GM19467 (cell line): ENCODE results near the gene CFAP74.

Source experiments
- ATAC-seq: cut with Tn5 transposase; IDR thresholded peaks from one replicate; pipeline ENCODE4 v1.9.1; 2021; ENCODE audit warnings: mild to moderate bottlenecking, moderate library complexity; ENCODE audit not compliant: unreplicated experiment

The CFAP74 gene

DNA sequence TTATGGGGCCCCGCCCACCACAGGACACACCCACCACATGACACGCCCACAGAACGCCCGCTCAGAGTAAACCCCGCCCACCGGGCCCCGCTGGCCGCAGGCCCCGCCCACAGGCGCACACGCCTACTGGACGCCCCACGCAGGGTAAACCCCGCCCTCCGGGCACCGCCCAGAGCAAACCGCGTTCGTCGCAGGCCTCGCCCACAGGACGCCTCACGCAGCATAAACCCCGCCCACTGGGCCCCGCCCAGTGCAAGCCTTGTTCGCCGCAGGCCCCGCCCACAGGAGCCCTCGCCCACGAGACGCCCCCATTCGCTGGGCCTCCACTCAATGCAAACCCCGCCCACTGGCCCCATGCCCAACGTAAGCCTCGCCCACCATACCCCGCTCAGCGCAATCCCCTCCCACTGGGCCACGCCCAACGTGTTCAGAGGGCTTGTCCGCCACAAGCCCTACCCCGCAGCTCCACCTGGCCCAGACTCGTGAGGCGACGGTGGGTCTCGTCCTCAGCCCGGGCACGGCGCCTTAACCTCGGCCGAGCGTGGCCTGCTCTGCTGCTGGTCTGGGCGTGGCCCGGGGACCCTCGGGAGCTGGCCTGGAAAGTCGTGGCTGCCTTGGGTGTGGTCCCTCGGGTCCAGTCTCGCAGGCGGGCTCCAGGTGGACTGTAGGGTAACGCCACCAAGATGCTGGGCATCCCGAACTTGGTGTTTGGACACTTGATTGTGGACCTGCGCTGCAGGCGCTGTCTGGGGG, 84.1 kb downstream of the CFAP74 start:
- peak; percentile 71 for ATAC-seq

DNA sequence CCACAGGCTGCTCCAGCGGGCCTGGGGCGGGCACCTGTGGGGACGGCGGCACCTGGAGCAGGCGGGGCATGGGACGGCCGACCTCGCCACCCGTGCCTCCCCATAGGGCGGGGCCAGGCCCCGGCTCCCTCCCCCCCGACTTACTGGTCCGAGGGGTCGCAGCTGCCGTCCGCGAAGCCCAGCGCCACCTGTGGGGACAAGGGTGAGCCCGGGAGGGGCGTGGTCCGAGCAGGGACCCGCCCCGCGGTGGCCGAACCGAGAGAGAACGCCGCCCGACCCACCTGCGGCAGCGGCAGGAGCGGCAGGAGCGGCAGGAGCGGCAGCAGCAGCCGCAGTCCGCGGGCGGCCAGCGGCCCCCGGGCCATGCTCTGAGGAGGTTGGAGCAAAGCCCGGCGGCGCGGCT, 84.7 kb downstream of the CFAP74 start, which contains the start of gene TMEM52:
Gene TMEM52 (minus strand): TSS at position 379 of the 403 bp plus-strand sequence. CDS start 14 bp downstream, at position 365.
- peak; percentile 19 for ATAC-seq

- ATAC-seq, result no peak
Observed at GRCh38 chr1:1917995-1918900, 85.3 kb downstream of the CFAP74 start.

DNA sequence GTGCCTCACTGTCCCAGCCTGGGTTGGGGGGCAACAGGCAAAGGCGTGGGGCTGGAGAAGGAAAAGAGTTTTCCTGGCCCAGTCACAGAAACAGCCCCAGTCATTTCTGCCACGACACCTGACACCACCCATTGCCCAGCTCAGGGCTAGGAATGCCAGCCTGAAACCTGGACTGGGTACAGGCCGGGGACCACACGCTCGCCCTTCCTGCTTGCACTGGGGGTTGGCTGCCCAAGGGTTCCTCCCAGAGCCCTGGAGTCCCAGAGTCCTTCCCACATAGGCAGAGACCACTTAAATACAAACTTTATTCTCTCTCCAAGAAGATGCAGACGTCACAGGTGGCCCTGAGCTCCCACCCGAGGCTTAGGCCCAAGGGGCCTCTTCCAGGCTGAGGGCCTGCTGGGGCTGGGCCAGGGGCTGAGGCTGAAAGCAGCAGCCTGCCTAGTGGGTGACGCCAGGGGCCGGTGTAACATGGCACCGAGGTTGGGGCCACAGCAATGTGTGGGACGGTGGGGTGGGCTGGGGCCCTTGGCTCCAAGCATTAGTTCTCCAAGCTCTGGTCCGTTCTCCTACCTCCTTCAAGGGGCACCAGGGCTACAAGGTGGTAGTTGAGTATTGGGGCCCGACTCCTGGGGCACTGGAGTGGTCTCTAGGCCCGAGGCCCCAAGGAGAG, 86.1 kb downstream of the CFAP74 start:
- no peak for ATAC-seq

GRCh38 chr1:1916851-1917251, 86.7 kb downstream of the CFAP74 start:
- ATAC-seq, result no peak

- ATAC-seq, result no peak
Observed at GRCh38 chr1:1915911-1916840, 87.4 kb downstream of the CFAP74 start.

DNA sequence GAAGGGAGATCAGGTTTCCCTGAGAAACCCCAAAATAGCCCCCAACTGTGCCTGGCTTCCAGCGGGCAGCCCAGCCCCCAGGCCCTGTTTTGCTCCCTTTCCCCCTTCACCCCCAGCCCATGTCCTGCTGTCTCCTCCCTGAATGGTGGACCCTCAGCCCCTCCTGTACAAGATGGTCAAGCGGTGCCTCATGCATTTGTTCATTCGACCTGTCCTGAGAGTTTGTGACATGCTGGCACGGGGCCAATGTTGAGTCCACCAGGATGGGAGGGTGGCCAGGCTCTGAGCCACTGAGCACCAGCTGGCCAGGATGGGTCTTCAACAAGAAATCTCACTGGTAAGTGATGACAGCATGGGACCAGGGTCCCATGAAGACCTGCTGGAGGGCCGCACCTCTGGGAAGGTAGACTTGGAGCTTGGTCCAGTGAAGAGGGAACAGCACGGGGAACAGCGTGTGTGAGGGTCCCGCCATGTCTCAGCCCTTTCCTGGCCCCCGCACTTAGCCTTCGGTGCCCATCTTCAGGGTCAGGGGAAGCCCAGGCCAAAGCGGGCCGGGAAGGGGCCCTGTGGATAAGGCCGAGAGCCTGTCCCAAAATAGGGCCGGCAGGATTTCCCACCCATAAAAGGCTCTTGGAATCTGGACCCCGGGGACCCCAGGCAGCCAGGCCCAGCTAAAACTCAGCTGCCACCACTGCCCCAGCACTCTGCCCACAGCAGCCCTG, 88.5 kb downstream of the CFAP74 start, which contains the start of gene CALML6:
Gene CALML6 (plus strand): TSS at position 290 of the 722 bp plus-strand sequence. CDS start 21 bp downstream, at position 311.
- ATAC-seq, result no peak

- ATAC-seq, result no peak
Observed at GRCh38 chr1:1914101-1914970, 89.2 kb downstream of the CFAP74 start.

DNA sequence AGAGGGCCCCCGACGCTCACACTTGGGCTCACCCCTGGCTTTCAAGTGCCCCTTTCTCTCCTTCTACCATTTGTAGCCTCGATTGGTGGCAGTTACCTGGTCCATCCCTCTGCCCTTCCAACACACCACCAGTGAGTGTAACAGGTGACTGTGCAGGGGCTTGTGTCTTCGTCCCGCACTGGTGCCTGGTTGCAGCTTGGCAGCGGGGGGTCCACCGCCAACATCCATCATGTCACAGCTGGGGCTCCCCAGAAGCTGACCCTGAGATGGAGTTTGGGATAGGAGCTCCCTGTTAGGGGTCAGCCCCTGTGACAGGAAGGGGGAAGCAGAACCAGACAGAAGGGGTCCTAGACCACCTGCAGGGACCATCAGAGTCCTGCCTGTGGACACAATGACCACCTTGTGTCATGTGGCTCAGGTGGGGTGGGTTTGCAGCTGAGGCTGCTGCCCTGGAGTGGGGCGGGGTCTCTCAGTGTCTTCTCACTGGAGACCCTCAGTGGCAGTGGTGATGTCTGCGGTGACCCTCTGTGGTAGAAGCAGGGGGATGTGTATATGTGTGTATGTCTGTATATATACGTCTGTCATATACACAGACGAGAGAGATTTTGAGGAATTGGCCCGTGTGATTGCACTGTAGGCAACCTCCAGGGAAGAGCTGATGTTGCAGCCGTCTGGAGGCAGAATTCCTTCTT, 92.1 kb downstream of the CFAP74 start:
- no peak for ATAC-seq

GRCh38 chr1:1910651-1911331, 92.8 kb downstream of the CFAP74 start:
- no peak for ATAC-seq

- ATAC-seq, result no peak
Observed at GRCh38 chr1:1910033-1910465, 93.5 kb downstream of the CFAP74 start.

- peak; percentile 16 for ATAC-seq
Observed at GRCh38 chr1:1908506-1908791, 95.1 kb downstream of the CFAP74 start.

DNA sequence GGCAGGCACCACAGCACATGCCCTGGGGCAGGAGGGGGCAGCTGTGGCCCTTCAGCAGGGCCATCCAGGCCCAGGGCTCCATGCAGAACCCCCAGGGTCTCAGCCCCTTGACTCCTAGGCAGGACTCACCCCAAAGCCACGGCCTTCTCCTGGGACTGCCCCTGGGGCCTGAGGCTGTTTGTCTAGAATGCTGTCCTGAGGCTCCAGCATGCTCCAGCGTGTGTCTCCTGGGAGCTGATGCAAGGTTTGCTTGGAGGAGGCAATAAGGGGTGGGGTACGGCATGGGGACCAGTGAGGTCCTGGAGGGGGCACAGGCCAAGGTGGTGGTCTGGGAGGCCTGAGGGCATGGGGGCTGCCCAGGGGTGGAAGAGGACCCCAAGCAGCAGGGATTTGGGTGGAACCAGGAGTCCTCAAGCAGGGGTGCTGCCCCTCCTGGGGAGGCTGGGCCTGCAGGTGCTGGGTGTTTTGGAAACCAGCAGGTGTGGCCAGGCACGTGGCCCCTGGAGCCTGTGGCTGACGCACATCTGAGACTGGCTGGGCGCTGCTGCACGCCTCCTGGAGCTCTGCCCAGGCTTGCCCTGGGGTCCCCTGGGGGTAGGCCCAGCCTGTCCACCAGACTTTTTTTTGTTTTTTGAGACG, 96.4 kb downstream of the CFAP74 start:
- no peak for ATAC-seq

GRCh38 chr1:1906185-1907097, 97.1 kb downstream of the CFAP74 start:
- no peak for ATAC-seq

- no peak for ATAC-seq
Observed at GRCh38 chr1:1903224-1903623, 100.4 kb downstream of the CFAP74 start.
